ENCODE measurements around the gene MPL. TPM values are rescaled to one million over a fixed set of nuclear protein-coding genes. Genes with fewer than 3 reads are reported as not detected.

MPL gene
- total RNA-seq, 1 donor from 2014 or later, result not detected

GRCh38 chr1:43316738-43317520 lies 20.7 kb upstream of the MPL start:
- peaks cover 17% of the 10 kb centered on the region for H3K27me3 Mint-ChIP-seq (ENCODE audit: low read depth, unreplicated experiment)
- no peak overlapping the region for H2AFZ ChIP-seq (ENCODE audit: low read depth, low read length)
- no peaks in the 10 kb centered on the region for H3K27me3 ChIP-seq (ENCODE audit: insufficient read depth, low read length)
- DNase-seq (ENCODE audit: low read depth), result no peak
- H3K79me2 ChIP-seq (ENCODE audit: insufficient read depth, low read length), result no peaks in the 10 kb centered on the region
- H4K20me1 ChIP-seq (ENCODE audit: insufficient read depth, low read length), result no peaks in the 10 kb centered on the region
- H3K4me1 ChIP-seq (ENCODE audit: insufficient read depth, low read length), result no peaks in the 10 kb centered on the region
- H3K4me3 ChIP-seq (ENCODE audit: insufficient read depth, low read depth, low read length), result no peak overlapping the region
- no peaks in the 10 kb centered on the region for H3K36me3 ChIP-seq (ENCODE audit: insufficient read depth, low read length)
- peaks cover 8% of the 10 kb centered on the region for H3K4me1 Mint-ChIP-seq (ENCODE audit: low read depth, unreplicated experiment)
- H3K36me3 Mint-ChIP-seq (ENCODE audit: low read depth, unreplicated experiment), result peaks cover 2% of the 10 kb centered on the region
- no peak overlapping the region for H3K27ac ChIP-seq (ENCODE audit: low read depth, low read length)
- H3K4me2 ChIP-seq (ENCODE audit: low read length), result no peak overlapping the region
- H3K9me3 ChIP-seq (ENCODE audit: insufficient read depth, low read depth, low read length), result no peaks in the 10 kb centered on the region
- peak overlapping the region; percentile 4 for H3K4me3 Mint-ChIP-seq (ENCODE audit: unreplicated experiment)
- peaks cover 2% of the 10 kb centered on the region for H3K9me3 Mint-ChIP-seq (ENCODE audit: unreplicated experiment)
- H3K27ac Mint-ChIP-seq (ENCODE audit: unreplicated experiment), result no peak overlapping the region
- no peak overlapping the region for H3K9ac ChIP-seq (ENCODE audit: low read length)
- no peak for FAIRE-seq
- TF ChIP-seq EZH2 (IDR thresholded peaks at IDR 0.05; ENCODE audit: insufficient read depth, low read length), result no peak
- TF ChIP-seq CTCF (IDR thresholded peaks at IDR 0.05; ENCODE audit: insufficient read depth, low read depth, low read length), result peak; percentile 4

- H4K20me1 ChIP-seq (ENCODE audit: insufficient read depth, low read length), result no peaks in the 10 kb centered on the region
- no peaks in the 10 kb centered on the region for H3K36me3 ChIP-seq (ENCODE audit: insufficient read depth, low read length)
- no peak overlapping the region for H3K4me3 ChIP-seq (ENCODE audit: insufficient read depth, low read depth, low read length)
- FAIRE-seq (no peak), DNase-seq (ENCODE audit: low read depth) (peak; percentile 35)
- no peak overlapping the region for H3K27ac Mint-ChIP-seq (ENCODE audit: unreplicated experiment)
- H3K27me3 ChIP-seq (ENCODE audit: insufficient read depth, low read length), result no peaks in the 10 kb centered on the region
- no peak overlapping the region for H2AFZ ChIP-seq (ENCODE audit: low read depth, low read length)
- no peak overlapping the region for H3K27ac ChIP-seq (ENCODE audit: low read depth, low read length)
- peaks cover 14% of the 10 kb centered on the region for H3K27me3 Mint-ChIP-seq (ENCODE audit: low read depth, unreplicated experiment)
- H3K79me2 ChIP-seq (ENCODE audit: insufficient read depth, low read length), result no peaks in the 10 kb centered on the region
- H3K9me3 Mint-ChIP-seq (ENCODE audit: unreplicated experiment), result peaks cover 2% of the 10 kb centered on the region
- TF ChIP-seq EZH2 (IDR thresholded peaks at IDR 0.05; ENCODE audit: insufficient read depth, low read length), result no peak
- no peak for TF ChIP-seq CTCF (IDR thresholded peaks at IDR 0.05; ENCODE audit: insufficient read depth, low read depth, low read length)
- no peaks in the 10 kb centered on the region for H3K4me1 ChIP-seq (ENCODE audit: insufficient read depth, low read length)
- H3K9me3 ChIP-seq (ENCODE audit: insufficient read depth, low read depth, low read length), result no peaks in the 10 kb centered on the region
- peaks cover 8% of the 10 kb centered on the region for H3K4me1 Mint-ChIP-seq (ENCODE audit: low read depth, unreplicated experiment)
- no peak overlapping the region for H3K9ac ChIP-seq (ENCODE audit: low read length)
- no peak overlapping the region for H3K4me2 ChIP-seq (ENCODE audit: low read length)
- peaks cover 3% of the 10 kb centered on the region for H3K36me3 Mint-ChIP-seq (ENCODE audit: low read depth, unreplicated experiment)
- H3K4me3 Mint-ChIP-seq (ENCODE audit: unreplicated experiment), result no peak overlapping the region
Measured at GRCh38 chr1:43317817-43318471, 19.7 kb upstream of the MPL start.

- peaks cover 3% of the 10 kb centered on the region for H3K9me3 Mint-ChIP-seq (ENCODE audit: unreplicated experiment)
- no peaks in the 10 kb centered on the region for H3K4me1 ChIP-seq (ENCODE audit: insufficient read depth, low read length)
- no peak overlapping the region for H3K27ac Mint-ChIP-seq (ENCODE audit: unreplicated experiment)
- H3K36me3 ChIP-seq (ENCODE audit: insufficient read depth, low read length), result no peaks in the 10 kb centered on the region
- peaks cover 14% of the 10 kb centered on the region for H3K27me3 Mint-ChIP-seq (ENCODE audit: low read depth, unreplicated experiment)
- no peaks in the 10 kb centered on the region for H3K79me2 ChIP-seq (ENCODE audit: insufficient read depth, low read length)
- peak overlapping the region; percentile 23 for H2AFZ ChIP-seq (ENCODE audit: low read depth, low read length)
- no peak overlapping the region for H3K4me3 Mint-ChIP-seq (ENCODE audit: unreplicated experiment)
- TF ChIP-seq EZH2 (IDR thresholded peaks at IDR 0.05; ENCODE audit: insufficient read depth, low read length) (no peak), CTCF (IDR thresholded peaks at IDR 0.05; ENCODE audit: insufficient read depth, low read depth, low read length) (no peak)
- H3K27me3 ChIP-seq (ENCODE audit: insufficient read depth, low read length), result no peaks in the 10 kb centered on the region
- H3K4me2 ChIP-seq (ENCODE audit: low read length), result no peak overlapping the region
- no peak overlapping the region for H3K27ac ChIP-seq (ENCODE audit: low read depth, low read length)
- DNase-seq (ENCODE audit: low read depth) (no peak), FAIRE-seq (no peak)
- H3K9me3 ChIP-seq (ENCODE audit: insufficient read depth, low read depth, low read length), result no peaks in the 10 kb centered on the region
- H3K9ac ChIP-seq (ENCODE audit: low read length), result no peak overlapping the region
- H3K4me3 ChIP-seq (ENCODE audit: insufficient read depth, low read depth, low read length), result no peak overlapping the region
- peaks cover 3% of the 10 kb centered on the region for H3K36me3 Mint-ChIP-seq (ENCODE audit: low read depth, unreplicated experiment)
- H3K4me1 Mint-ChIP-seq (ENCODE audit: low read depth, unreplicated experiment), result peaks cover 8% of the 10 kb centered on the region
- H4K20me1 ChIP-seq (ENCODE audit: insufficient read depth, low read length), result no peaks in the 10 kb centered on the region
Measured at GRCh38 chr1:43318831-43319230, 18.8 kb upstream of the MPL start.

All from astrocyte (in vitro differentiated cells and primary cell).